Lung (tissue), 12 donors: ENCODE data around the gene TENM3. TPM values are rescaled to one million over a fixed set of nuclear protein-coding genes. Genes with fewer than 3 reads are reported as not detected.
A peak's percentile ranks its signal among the peaks of the same experiment; 100 is the strongest.

Experiments
- ATAC-seq: fragments of 200-7000 bp; cut with Tn5 transposase; one replicate; pipeline ENCODE4 v1.9.1; 2020; ENCODE audit warnings: moderate number of reproducible peaks; ENCODE audit not compliant: insufficient read depth, low FRiP score
- DNase-seq, 3 donors: peaks; one replicate each; pipeline ENCODE4 v3.0.0-alpha.2; 2013 to 2017
- H3K27ac ChIP-seq, 2 donors: one replicate each; pipeline ENCODE4 v1.5.1; 2013; ENCODE audit warnings: mild to moderate bottlenecking in 2 of 2, moderate library complexity in 2 of 2, control low read depth in 1 of 2, inconsistent platforms in 1 of 2, low read depth in 1 of 2, low read length in 1 of 2
- H3K27me3 ChIP-seq, 3 donors: one replicate each; pipeline ENCODE4 v1.5.1; 2013; ENCODE audit warnings: low read length in 2 of 3; ENCODE audit not compliant: control insufficient read depth in 3 of 3, insufficient read depth in 3 of 3
- H3K36me3 ChIP-seq, 4 donors: one replicate each; pipeline ENCODE4 v1.5.1; 2013; ENCODE audit warnings: low read length in 4 of 4, mild to moderate bottlenecking in 1 of 4, moderate library complexity in 1 of 4; ENCODE audit not compliant: control insufficient read depth in 4 of 4, insufficient read depth in 4 of 4
- H3K4me1 ChIP-seq, 5 donors: one replicate each; pipeline ENCODE4 v1.5.1; 2013; ENCODE audit warnings: low read length in 5 of 5, mild to moderate bottlenecking in 2 of 5, moderate library complexity in 1 of 5; ENCODE audit not compliant: control insufficient read depth in 5 of 5, insufficient read depth in 5 of 5
- H3K4me3 ChIP-seq: one replicate; pipeline ENCODE4 v1.5.1; 2013; ENCODE audit warnings: mild to moderate bottlenecking, control low read depth, moderate library complexity
- H3K9ac ChIP-seq, 2 donors: one replicate each; pipeline ENCODE4 v1.5.1; 2013; ENCODE audit warnings: low read length in 2 of 2, control low read depth in 1 of 2; ENCODE audit not compliant: insufficient read depth in 1 of 2
- H3K9me3 ChIP-seq, 4 donors: one replicate each; pipeline ENCODE4 v1.5.1; 2013; ENCODE audit warnings: low read length in 3 of 4, mild to moderate bottlenecking in 1 of 4, moderate library complexity in 1 of 4; ENCODE audit not compliant: control insufficient read depth in 4 of 4, insufficient read depth in 3 of 4
- CTCF ChIP-seq: IDR thresholded peaks from 2 replicates; pipeline ENCODE4 v1.5.1; 2012; ENCODE audit warnings: mild to moderate bottlenecking; ENCODE audit errors: control extremely low read depth, extremely low read depth
- WGBS, 2 donors: extraction: QIAGEN DNeasy Blood & Tissue Kit; methylation state at CpG; one replicate each; pipeline ENCODE4 v1.1.7; 2013; 5-methylcytosine and 5-hydroxymethylcytosine counted together
- polyA plus RNA-seq, 2 donors: library from polyadenylated mRNA; stranded (reverse); fragments of 200-250 nt; gene quantifications; one replicate each; pipeline ENCODE4 v1.2.1, GENCODE V29; 2013
- total RNA-seq, 2 donors: library from RNA; depleted of rRNA in 1 of 2; stranded (reverse); fragments of >200 nt in 1 of 2; gene quantifications; one replicate each; pipeline ENCODE4 v1.2.1, GENCODE V29; 2014 to 2021
- donor health status: control.
- donor health status: control.
- donor health status: Bipolar disorder and iron deficiency.
- donor health status: healthy.
- donor health status: DM: yes; HTN: yes; CAD: no.

The TENM3 gene
- total and polyA plus RNA-seq, 4 donors = 0.14 to 5.3 (median 2.2) TPM

- Histone ChIP-seq H3K27me3 (no peaks in the 10 kb centered on the region), H3K4me3 (no peak overlapping the region), H3K4me1 (no peaks in the 10 kb centered on the region), H3K36me3 (no peaks in the 10 kb centered on the region), H3K9ac (no peak overlapping the region), H3K9me3 (peaks cover 0 to 2% (median 0%) of the 10 kb centered on the region in 4 donors), H3K27ac (no peak overlapping the region)
- no peak for ATAC-seq
- no peak for TF ChIP-seq CTCF
- WGBS, 2 donors = 70 to 83% methylated on average over 7 of the region's 7 CpGs
- DNase-seq = no peak
Observed at GRCh38 chr4:182788201-182788600, 545.0 kb downstream of the TENM3 start.

GRCh38 chr4:182789529-182789928 lies 546.3 kb downstream of the TENM3 start:
- WGBS, 2 donors = 85 to 89% methylated on average over 7 of the region's 7 CpGs
- no peak for ATAC-seq
- H3K9me3 ChIP-seq = peaks cover 0 to 4% (median 0%) of the 10 kb centered on the region in 4 donors
- no peak overlapping the region for H3K4me3 ChIP-seq
- no peak for DNase-seq
- H3K4me1 ChIP-seq = no peaks in the 10 kb centered on the region
- no peaks in the 10 kb centered on the region for H3K27me3 ChIP-seq
- no peak overlapping the region for H3K27ac ChIP-seq
- no peaks in the 10 kb centered on the region for H3K36me3 ChIP-seq
- no peak overlapping the region for H3K9ac ChIP-seq
- no peak for TF ChIP-seq CTCF

- no peaks in the 10 kb centered on the region for H3K4me1 ChIP-seq
- H3K4me3 ChIP-seq = no peak overlapping the region
- peaks cover 0 to 6% (median 0%) of the 10 kb centered on the region in 4 donors for H3K9me3 ChIP-seq
- H3K27me3 ChIP-seq = no peaks in the 10 kb centered on the region
- TF ChIP-seq CTCF = no peak
- no peak overlapping the region for H3K27ac ChIP-seq
- H3K36me3 ChIP-seq = no peaks in the 10 kb centered on the region
- WGBS, 2 donors = 52 to 67% methylated on average over 6 of the region's 6 CpGs
- no peak overlapping the region for H3K9ac ChIP-seq
- ATAC-seq (no peak), DNase-seq (peak in 1 of 3 donors; percentile 39)
Observed at GRCh38 chr4:182795446-182796238, 552.4 kb downstream of the TENM3 start.
